H1 (cell line): ENCODE data around the gene SF3B1.

Experiments used
- CTCF ChIP-seq, 3 experiments: IDR thresholded peaks; 1 replicate in 2 of 3; 2 replicates in 1 of 3; pipeline versions ENCODE4 v1.5.1 to v1.6.1; 2011; ENCODE audit warnings: low read length in 3 of 3, mild to moderate bottlenecking in 3 of 3, inconsistent platforms in 2 of 3, low read depth in 1 of 3, moderate library complexity in 1 of 3; ENCODE audit not compliant: insufficient read depth in 1 of 3; ENCODE audit errors: control extremely low read depth in 1 of 3
- JUND ChIP-seq: IDR thresholded peaks from 2 replicates; pipeline ENCODE4 v1.6.1; 2011; ENCODE audit warnings: mild to moderate bottlenecking, improper control_type of control experiment, low read length
- POLR2AphosphoS5 ChIP-seq: IDR thresholded peaks from 2 replicates; pipeline ENCODE4 v1.6.1; 2011; ENCODE audit warnings: low read depth, low read length

GRCh38 chr2:197378086-197378485 is 56.7 kb downstream of the SF3B1 start:
- TF ChIP-seq CTCF (IDR thresholded peaks at IDR 0.05; ENCODE audit: control extremely low read depth in 1 of 3, insufficient read depth in 1 of 3, low read depth in 1 of 3, low read length in 3 of 3) (no peak), JUND (no peak), POLR2AphosphoS5 (no peak)
